NCI-H510A treated with DMSO at 0.1 percent for 48 hours (cell line): Measurements from ENCODE around the gene CFP.

Source experiments
- DNase-seq: peaks from one replicate; lab custom pipeline; 2025; lab: John Stamatoyannopoulos, UW

Gene CFP

GRCh38 chrX:47637546-47638195, 7.9 kb upstream of the CFP start:
- no peak for DNase-seq

- no peak for DNase-seq
These were observed 5.3 kb upstream of the CFP start for GRCh38 chrX:47634871-47635575.

GRCh38 chrX:47633689-47634590, 4.2 kb upstream of the CFP start:
- DNase-seq = no peak

GRCh38 chrX:47632666-47633065, 2.9 kb upstream of the CFP start:
- no peak for DNase-seq

GRCh38 chrX:47631676-47632075, 1.9 kb upstream of the CFP start:
- DNase-seq = no peak

GRCh38 chrX:47628982-47629381, 748 bp downstream of the CFP start:
- DNase-seq = no peak

GRCh38 chrX:47625365-47625764, 4.4 kb downstream of the CFP start:
- no peak for DNase-seq

- peak; percentile 80 for DNase-seq
These were observed 6.1 kb downstream of the CFP start for GRCh38 chrX:47623540-47624027.

- DNase-seq = no peak
These were observed 7.9 kb downstream of the CFP start for GRCh38 chrX:47621851-47622250.

- no peak for DNase-seq
These were observed 9.4 kb downstream of the CFP start for GRCh38 chrX:47620303-47620685.

GRCh38 chrX:47619486-47620302, 10.0 kb downstream of the CFP start, which contains the start of gene SYN1:
Gene SYN1 (minus strand): TSS chrX:47619857. CDS start chrX:47619728, 129 bp downstream.
- DNase-seq = peak; percentile 60

- DNase-seq = no peak
These were observed 10.7 kb downstream of the CFP start for GRCh38 chrX:47618923-47619485.

GRCh38 chrX:47614618-47615017, 15.1 kb downstream of the CFP start:
- no peak for DNase-seq

GRCh38 chrX:47613082-47613481, 16.6 kb downstream of the CFP start:
- DNase-seq = no peak

GRCh38 chrX:47612418-47612817, 17.3 kb downstream of the CFP start:
- no peak for DNase-seq

GRCh38 chrX:47611926-47612325, 17.8 kb downstream of the CFP start:
- no peak for DNase-seq

GRCh38 chrX:47611489-47611888, 18.2 kb downstream of the CFP start:
- DNase-seq = no peak

GRCh38 chrX:47610511-47610910, 19.2 kb downstream of the CFP start:
- DNase-seq = no peak

GRCh38 chrX:47608130-47608810, 21.5 kb downstream of the CFP start:
- no peak for DNase-seq

- no peak for DNase-seq
These were observed 22.6 kb downstream of the CFP start for GRCh38 chrX:47607091-47607490.

- no peak for DNase-seq
These were observed 24.7 kb downstream of the CFP start for GRCh38 chrX:47605024-47605423.
